Panc1 (cell line): Measurements from ENCODE around the gene ASCC3.

Experiments used
- CTCF ChIP-seq: fragments of 450-650 bp; IDR thresholded peaks from 2 replicates; pipeline ENCODE4 v1.5.1; 2017; ENCODE audit warnings: mild to moderate bottlenecking
- REST ChIP-seq, 2 experiments: IDR thresholded peaks; 2 replicates each; pipeline ENCODE4 v1.6.1; 2011 to 2012; ENCODE audit warnings: low read depth in 2 of 2, control low read depth in 1 of 2, low read length in 1 of 2, mild to moderate bottlenecking in 1 of 2, moderate library complexity in 1 of 2; ENCODE audit not compliant: insufficient read depth in 1 of 2

GRCh38 chr6:100463630-100464161 lies 417.4 kb downstream of the ASCC3 start:
- TF ChIP-seq CTCF (no peak), REST (IDR thresholded peaks at IDR 0.05; ENCODE audit: insufficient read depth in 1 of 2, low read depth in 2 of 2, low read length in 1 of 2) (no peak)
